Islet of Langerhans (tissue), 1 donor: ENCODE measurements around the gene ADPRH.
"Not testable (repeated sequence)": the region's sequence is repeated elsewhere in the genome, so short reads cannot be mapped to it uniquely, and the experiment has no call there.

Experiments used
- FAIRE-seq: peaks from one replicate; lab custom pipeline; 2011; peaks lifted over from hg19 to GRCh38; lab: Jason Lieb, UNC

The ADPRH gene

DNA sequence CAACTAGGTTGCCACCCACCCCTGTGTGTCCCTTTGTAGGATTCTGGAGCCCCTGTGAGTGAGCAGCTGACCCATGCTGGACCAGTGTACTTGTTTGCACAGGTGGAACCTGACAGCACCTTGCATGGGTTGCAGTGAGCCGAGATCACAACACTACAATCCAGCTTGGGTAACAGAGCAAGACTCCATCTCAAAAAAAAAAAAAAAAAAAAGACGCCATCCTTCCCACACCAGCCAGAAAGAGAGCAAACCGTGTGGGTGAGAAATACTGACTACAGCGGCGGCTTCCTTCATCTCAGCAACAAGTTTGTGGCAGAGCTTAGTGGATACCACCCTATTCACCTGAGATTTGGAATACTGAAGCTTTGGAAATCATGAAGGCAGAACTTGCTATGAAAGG, 19.1 kb upstream of the ADPRH start:
- FAIRE-seq = no peak

DNA sequence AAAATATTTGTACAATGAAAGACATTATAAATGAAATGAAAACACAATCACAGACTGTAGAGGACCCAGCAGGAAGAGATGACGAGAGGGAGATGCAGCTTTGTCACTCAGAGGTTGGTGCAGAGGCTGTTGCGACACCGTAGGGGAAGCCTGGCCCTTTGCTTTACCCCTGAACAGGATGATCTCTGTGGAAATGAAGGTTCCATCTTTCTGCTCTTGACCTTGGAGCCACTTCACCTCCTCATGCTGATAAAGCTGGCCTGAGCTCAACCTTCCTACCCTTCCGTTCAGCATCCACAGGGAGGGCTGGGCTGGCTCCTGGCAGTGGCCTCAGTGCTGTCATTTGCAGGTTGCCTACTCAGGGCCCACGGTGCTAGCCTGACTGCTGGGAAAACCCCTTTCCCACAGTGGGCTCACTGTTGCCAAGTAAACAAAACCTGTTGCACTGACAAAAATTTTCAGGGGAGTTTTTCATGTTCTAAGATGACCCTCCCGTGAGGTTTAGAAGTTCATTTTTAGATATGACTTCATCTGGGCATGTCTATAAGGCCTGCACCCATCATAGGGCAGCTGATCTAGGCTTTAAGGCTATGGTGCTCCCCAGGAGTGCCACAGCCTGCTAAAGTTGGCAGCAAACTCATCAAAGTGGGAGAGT, 16.9 kb upstream of the ADPRH start:
- FAIRE-seq = no peak

DNA sequence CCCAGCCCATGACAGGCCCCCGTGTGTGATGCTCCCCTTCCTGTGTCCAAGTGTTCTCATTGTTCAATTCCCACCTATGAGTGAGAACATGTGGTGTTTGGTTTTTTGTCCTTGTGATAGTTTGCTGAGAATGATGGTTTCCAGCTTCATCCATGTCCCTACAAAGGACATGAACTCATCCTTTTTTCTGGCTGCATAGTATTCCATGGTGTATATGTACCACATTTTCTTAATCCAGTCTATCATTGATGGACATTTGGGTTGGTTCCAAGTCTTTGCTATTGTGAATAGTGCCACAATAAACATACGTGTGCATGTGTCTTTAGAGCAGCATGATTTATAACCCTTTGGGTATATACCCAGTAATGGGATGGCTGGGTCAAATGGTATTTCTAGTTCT, 16.0 kb upstream of the ADPRH start:
- not testable (repeated sequence) for FAIRE-seq

DNA sequence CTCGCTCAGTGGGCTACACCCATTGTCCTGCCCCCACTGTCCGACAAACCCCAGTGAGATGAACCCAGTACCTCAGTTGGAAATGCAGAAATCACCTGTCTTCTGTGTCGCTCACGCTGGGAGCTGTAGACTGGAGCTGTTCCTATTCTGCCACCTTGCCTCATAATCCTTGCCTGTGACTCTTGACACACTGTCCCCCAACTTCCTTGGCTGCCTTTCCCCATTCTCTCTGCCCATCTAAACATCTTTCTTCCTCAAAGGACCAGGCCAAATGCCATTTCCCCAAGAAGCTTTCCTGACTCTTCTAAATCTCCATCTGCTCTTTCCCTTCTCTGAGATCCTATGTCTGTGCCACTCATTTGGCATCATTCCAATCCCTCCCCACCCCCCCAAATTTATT, 10.1 kb upstream of the ADPRH start:
- FAIRE-seq = no peak

DNA sequence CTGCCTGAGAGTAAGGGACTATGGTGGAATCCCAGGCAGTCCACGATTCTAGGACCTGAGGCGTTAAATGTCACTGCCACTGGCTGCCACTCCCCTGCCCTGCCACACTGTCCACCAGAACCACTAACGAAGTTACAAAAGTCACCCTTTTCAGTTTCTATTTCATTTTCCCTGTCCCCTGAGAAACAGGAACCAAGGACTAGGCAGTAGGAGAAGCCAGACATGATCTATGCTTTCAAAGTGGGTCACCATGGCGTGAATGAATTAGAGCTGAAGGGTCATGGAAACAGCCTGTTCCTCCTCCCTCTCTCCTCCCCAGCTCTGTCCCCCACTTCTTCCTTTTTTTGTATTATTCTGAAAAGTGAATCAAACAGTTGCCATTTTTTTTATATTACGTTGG, 9.1 kb upstream of the ADPRH start:
- FAIRE-seq = no peak

DNA sequence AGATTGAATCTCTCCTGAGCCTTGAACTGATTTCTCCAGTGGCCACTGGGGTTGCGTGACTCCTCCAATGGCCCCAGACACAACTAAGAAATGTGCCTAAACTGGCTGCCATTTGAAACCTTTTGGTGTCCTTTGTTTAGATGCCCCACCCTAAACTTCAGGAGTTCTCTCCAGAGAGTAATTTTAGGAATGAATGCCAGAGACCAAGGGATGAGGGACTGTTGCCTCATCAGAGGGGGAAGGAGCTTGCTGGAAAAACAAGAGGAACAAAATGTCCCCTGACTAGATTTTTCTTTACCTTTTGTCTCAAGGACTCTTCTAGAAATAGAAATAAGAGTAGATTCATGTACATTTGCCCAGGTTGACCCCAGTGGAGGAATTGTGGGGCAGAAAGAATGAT, 8.1 kb upstream of the ADPRH start:
- FAIRE-seq = no peak

DNA sequence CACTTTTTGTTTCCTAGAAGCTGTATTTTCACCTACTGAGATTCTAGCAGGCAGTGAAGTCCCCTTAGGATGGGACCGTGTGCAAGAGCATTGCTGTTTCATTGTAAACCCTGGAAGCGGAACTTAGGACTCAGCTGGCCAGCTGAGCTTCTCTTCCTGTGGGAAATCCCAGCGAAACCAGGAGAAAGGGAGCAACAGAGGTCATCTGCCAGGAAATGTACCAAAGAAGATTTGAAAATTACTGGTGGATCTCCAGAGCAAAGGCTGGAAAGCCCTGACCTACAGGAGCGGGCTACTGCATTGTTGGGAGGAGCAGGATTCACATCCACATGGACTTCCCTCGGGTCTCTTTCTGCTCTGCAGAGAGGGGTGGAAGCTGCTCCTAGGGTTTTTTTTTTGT, 7.6 kb upstream of the ADPRH start:
- no peak for FAIRE-seq

DNA sequence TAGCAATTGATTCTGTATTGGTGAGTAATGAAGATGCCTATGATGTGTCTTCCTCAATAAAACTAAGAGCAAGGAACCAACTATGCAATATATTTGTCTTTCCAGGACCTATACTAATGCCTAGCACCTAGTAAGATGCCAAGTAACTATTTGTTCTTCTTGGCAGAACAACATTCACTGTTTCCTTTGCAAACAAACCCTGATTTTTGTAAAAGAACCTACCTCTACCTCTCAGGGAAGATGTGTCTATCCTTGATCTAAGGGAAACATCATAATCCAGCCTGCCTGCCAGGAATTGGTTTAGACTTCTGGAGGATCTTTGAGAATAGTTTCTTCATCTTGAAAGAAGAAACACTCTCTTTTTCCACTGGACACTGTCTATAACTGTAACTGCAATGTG, 3.8 kb upstream of the ADPRH start:
- FAIRE-seq = no peak

DNA sequence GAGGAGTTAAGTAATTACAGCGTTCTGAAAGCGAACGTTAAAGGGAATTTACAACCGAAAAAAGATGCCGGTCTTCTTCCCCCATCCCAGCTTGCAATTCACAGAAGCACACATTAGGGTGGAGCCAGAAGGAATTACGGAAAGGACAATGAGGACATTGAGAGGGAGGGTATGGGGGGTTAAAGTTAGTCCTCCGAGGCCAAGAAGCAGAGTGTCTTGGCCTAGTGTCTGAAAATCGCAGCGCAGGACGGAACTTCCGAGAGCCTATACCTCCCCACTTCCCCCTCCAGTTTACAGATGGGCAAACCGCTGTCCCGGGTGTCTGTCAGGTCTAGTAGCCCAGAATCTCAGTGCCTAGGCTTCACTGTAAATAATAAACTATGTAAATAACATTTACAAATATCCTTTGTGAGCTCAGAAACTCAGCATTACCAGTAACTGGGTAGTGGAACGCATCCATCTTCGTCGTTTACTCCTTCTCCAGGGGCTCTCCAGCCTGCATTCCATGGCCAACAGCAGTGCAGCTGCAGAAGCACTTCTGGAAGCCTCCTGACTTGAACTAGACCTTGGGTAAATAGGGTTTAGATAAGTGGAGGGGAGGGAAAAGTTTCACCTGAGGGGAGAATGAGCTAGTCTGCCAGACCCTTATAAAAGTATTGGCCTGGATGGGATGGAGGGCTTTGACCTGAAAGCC, 922 bp downstream of the ADPRH start:
- no peak for FAIRE-seq

DNA sequence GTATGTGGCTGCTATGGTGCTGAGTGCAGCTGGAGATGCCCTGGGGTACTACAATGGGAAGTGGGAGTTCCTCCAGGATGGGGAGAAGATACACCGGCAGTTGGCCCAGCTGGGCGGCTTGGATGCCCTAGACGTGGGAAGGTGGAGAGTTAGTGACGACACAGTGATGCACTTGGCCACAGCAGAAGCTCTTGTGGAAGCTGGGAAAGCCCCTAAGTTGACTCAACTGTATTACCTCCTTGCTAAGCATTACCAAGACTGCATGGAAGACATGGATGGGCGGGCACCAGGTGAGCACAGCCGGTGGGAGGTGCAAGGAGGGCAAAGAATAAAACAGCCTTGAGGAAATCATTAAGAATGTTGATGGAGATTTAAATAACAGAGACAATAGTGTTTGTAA, 2.9 kb downstream of the ADPRH start:
- no peak for FAIRE-seq

DNA sequence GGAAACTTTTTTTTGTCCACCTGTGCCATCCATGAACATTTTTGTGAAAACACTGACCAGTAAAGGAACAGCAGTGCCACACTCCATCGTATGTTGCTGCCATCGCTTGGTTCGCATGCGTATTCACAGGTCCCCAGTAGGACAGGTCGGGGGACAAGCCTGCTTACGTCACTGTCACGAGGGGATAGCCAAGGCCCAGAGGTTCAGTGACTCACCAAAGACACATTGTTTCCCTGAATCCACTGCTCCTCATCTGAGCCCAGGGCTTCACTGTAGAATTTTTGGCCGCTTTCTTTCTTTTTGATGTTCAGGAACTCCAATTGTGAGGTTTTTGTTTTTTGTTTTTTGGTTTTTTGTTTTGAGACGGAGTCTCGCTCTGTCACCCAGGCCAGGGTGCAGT, 5.9 kb downstream of the ADPRH start:
- FAIRE-seq = no peak

DNA sequence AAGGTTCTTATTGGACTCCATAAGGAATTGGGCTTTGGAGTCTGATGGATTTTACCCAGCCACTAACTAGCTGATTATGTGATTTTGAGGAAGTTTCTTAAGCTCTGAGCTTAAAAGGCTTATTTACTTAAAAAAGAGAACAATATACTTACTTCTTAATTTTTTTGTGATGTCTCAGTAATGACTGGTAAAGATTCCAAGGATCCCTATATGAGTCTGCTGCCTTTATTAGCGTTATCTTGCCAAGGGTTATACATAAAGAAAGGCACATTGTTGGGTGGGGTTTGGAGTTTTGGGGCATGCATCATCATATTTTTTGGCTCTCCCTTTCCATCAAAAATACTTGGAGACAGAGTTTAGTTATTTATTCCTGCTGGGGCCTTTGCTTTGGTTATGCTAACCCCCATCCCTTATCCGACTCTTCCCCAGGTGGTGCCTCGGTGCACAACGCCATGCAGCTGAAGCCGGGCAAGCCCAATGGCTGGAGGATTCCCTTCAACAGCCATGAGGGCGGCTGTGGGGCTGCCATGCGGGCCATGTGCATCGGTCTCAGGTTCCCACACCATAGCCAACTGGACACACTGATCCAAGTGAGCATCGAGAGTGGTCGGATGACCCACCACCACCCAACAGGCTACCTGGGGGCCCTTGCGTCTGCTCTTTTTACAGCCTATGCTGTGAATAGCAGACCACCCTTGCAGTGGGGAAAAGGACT, 6.7 kb downstream of the ADPRH start:
- no peak for FAIRE-seq

DNA sequence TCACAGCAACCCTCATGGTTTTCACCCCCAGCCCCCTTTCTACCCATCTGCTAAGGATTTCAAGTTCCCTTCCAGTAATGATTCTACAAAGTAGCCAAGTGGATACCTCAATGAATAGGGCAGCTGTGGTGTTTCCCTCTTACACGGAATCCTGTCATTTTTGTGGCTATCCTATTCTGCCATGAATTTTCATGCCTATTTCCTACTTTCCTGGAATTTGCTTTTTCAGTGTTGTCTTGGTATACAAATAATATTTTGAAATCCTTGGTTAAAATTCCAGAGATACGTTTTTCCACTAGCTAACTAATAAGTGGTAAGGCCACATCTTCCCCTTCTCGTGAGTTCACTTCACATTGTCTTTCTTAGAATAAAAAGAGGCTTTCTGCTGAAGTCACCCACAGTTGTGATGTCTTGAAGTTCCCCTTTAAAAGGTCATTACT, 7.5 kb downstream of the ADPRH start:
- no peak for FAIRE-seq

DNA sequence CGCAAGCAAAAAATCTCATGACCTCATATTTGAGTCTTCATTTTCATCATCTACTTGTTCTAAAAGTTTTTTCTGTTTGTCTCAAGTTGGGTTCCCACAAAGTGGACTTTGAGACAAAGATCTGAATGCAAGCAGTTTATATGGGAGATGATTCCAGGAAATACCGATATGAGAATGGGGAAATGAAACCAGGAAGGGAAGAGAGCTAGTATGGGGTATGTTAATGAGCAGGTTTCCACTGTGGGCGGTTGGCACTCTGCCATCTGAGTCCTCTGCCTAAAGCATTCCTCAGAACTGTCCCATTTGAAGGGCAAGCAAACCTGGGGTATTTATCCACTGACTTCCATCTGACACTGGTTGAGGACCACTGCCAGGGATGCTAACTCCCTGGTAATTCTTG, 8.8 kb downstream of the ADPRH start:
- no peak for FAIRE-seq

DNA sequence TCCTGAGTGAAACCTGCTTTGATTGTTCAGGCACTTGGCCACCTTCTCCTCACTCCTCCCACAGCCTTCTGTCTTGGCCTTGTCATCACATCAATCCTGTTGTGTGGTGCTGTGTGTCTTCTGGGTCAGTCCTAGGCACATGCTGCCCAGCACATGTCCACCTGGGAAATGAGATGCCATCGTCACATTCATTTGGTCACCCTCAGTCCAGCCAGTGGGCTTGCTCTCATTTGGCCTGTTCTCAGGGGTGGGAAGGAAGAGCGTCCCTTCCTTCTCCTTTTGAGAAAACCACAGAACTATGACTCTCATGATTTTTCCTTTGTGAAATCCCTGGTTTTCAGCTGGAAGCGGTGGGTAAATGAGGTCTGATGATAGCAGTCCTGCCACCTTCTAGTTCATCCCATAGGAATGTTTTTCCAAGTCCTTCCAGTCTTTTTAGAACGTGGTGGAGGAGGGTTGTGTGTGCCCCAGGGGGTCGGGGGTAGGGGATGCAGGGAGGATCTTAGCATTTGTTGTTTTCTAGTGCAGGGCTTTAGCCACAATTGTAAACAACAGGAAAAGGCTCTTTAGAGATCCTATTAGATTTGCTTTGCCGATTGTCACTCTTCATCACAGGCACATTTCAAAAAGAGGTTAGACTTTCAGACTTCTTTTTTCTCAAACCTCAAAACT, 9.9 kb downstream of the ADPRH start:
- FAIRE-seq = no peak

DNA sequence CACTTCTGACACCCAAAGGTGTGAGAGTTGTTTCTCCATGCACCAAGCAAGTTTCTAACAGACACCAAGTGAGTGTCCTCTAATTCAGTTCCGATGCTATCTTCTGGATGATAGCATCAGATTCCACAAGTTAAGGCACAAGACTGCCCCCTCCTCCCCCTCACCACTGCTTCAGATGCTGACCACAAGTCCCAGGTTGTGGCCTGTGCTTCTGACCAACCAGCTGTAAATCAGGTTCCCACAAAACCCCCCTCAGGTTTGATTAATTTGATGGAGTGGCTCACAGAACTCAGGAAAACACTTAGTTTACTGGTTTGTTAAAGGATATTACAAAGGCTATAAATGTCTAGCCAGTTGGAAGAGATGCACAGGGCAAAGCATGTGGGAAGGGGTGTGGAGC, 11.4 kb downstream of the ADPRH start:
- FAIRE-seq = no peak

DNA sequence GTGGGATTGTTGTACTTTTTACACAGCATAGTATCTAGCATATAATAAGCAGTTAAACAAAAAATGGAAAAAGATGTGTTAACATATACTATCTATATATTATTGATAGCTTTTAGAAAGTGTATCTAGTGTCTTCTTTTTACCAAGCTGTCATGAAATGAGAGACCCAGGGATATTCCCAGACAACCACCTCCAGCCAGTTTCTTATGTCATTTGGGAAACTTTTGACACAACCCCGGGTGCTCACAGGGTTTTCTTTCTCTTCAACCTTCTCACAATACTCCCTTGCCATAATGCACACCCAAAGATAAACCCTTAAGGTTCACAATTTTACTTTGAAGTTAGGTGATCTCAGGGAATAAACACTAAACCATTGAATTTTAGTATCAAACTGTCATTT, 13.6 kb downstream of the ADPRH start:
- FAIRE-seq = no peak

DNA sequence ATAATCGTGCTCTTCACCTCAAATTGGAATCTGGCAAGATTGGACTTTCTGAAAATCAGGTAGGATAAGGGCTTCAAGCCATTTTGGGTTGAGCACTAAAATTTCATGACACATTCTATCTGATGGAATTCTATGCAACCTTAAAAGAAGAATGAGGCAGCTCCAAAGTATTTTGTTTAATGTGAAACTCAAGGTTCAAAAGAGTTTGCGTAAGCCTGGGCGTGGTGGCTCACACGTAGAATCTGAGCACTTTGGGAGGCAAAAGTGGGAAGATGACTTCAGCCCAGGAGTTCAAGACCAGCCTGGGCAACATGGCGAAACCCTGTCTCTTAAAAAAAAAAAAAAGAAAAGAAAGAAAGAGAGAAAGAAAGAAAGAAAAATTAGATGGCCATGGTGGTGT, 14.8 kb downstream of the ADPRH start:
- no peak for FAIRE-seq

DNA sequence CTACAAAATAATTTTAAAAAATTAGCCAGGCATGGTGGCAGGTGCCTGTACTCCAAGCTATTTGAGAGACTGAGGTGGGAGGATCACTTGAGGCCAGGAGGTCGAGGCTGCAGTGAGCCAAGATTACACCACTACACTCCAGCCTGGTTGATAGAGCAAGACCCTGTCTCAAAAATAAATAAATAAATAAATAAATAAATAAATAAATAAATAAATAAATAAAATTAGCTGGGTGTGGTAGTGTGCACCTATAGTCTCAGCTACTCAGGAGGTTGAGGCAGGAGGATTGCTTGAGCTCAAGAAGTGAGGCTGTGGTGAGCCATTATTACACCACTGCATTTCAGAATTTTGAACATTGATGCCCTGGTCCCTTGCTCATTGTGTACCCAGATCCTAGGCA, 15.6 kb downstream of the ADPRH start:
- not testable (repeated sequence) for FAIRE-seq

DNA sequence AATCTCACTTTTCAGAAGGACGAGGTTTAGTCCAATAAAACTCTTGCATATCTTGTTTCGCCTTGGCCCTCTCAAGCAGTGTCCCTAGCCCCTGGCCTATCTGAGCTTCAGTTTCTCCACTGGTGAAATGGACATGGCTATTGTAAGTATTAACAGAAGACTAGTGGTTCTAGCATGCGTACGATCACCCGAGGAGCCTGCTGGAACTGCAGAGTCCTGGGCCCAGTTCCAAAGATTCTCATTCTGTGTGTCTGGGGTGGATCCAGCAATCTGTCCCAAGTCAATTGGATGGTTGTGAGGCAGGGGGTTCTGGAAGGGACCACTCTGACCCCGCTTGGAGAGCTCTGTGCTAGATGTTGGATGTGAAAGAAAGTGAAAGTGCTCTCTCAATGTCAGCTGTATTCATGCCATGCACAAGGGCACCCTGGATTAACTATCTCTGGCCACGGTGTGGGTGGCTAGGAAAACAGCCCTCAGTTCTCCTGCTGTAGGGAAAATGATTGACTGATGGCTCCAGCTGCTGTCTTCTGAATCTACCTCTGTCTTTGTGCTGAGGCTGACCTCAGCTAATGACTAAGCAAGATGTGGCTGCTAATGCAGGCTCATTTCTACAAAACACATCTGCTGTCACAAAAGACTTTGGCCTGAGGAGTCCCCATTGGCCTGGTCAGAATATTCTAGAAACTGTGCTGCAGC, 16.5 kb downstream of the ADPRH start:
- FAIRE-seq = no peak

DNA sequence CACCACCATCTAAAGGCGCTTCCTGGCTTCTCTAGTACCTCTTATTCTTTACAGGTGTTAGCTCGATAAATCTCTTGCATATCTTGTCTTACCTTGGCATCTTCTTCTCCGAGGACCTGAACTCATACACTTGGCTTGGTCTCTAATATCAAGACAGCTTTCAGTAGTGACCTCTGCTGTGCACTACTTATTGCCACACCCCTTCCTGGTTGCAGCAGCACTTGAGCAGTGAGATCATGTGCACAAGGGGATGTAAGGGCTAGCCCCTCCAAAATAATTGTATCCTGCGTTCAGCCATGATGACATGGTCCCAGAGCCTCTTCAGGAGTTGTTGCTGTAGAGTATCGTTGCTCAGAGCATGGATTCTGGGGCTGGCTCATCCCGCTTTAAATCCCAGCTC, 17.1 kb downstream of the ADPRH start:
- no peak for FAIRE-seq

DNA sequence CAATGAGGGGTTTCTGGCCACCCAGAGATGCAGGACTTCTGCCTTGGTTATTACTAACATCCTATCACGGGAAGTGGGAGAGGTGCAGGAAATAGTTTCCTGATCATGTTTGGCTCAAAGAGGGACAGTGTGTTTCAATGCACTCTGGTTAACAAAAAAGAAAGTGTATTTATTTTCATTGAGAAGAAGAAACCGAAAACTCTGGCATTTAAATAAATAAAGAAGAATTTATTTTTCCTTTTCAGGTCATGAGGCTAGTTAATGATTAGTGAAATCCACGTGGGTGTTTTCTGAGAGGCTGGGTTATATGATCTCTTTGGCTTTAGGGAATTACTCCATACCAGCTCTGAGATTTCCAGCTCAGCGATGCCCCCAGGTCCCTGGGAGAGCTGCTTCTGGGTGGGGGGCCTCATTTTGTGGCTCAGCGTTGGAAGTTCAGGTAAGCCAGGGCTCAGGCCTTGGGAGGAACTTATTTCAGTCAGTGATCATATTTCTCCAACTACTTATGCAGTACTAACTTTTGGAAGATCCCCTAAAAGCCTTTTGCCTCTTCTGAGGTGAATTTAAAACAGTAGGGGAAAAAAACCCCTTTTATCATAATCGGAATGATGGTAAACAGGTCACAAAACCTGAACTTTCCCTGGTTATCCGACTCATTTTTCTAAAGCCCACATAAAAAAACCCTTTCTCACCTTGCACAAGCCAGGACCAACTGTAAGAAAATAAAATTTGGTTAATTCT, 18.4 kb downstream of the ADPRH start, which contains the start of gene PLA1A:
PLA1A (plus strand) TSS at position 338 of the 741 bp plus-strand sequence; CDS start at position 367, 29 bp downstream.
- FAIRE-seq = peak; percentile 92
